ENCODE data around the gene MFSD12.

DNA sequence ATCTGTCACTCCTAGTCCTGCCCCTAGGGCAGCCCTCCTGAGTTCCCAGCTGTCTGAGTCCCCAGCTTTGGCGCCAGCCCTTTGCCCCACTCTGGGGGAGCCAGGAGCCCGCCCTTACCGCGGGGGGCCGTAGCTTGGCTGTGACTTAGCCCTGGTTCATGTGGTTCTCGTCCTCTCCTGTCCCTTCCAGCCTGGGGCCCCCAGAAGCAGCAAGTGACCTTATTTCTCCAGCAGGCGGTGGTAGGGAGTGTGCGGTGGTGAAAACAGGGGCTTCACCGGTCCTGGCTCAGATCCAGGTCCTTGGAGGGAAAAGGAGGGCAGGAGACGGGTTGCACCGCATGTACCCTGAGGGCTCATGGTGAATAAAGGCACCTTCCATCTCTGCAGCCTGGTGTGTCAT lies 35.8 kb upstream of the MFSD12 start:
- TF ChIP-seq CTCF (conservative IDR thresholded peaks at IDR 0.05; ENCODE audit: low read depth, low read length) (no peak), EZH2 (IDR thresholded peaks at IDR 0.05; ENCODE audit: borderline replicate concordance, low read depth, low read length, poor library complexity, severe bottlenecking) (no peak)

Measured in A673 (cell line).